AG09309 (cell line): ENCODE results near the gene WWC2.

Source experiments
- DNase-seq: peaks from one replicate; pipeline ENCODE4 v3.0.0-alpha.2; 2010; ENCODE audit warnings: low read depth
- H3K4me3 ChIP-seq: 2 replicates; pipeline ENCODE4 v1.5.1; 2011; ENCODE audit warnings: mild to moderate bottlenecking, low read depth, low read length, moderate library complexity; ENCODE audit not compliant: control insufficient read depth
- TF ChIP-seq, protein P1 (sequence below): IDR thresholded peaks from 2 replicates; pipeline ENCODE4 v1.5.1; 2011; ENCODE audit warnings: mild to moderate bottlenecking, low read depth, low read length, inconsistent platforms; ENCODE audit not compliant: insufficient read depth, control insufficient read depth; ENCODE audit errors: missing control alignments

The WWC2 gene

GRCh38 chr4:183181081-183181480, 82.0 kb downstream of the WWC2 start:
- TF ChIP-seq, protein P1, sequence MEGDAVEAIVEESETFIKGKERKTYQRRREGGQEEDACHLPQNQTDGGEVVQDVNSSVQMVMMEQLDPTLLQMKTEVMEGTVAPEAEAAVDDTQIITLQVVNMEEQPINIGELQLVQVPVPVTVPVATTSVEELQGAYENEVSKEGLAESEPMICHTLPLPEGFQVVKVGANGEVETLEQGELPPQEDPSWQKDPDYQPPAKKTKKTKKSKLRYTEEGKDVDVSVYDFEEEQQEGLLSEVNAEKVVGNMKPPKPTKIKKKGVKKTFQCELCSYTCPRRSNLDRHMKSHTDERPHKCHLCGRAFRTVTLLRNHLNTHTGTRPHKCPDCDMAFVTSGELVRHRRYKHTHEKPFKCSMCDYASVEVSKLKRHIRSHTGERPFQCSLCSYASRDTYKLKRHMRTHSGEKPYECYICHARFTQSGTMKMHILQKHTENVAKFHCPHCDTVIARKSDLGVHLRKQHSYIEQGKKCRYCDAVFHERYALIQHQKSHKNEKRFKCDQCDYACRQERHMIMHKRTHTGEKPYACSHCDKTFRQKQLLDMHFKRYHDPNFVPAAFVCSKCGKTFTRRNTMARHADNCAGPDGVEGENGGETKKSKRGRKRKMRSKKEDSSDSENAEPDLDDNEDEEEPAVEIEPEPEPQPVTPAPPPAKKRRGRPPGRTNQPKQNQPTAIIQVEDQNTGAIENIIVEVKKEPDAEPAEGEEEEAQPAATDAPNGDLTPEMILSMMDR, result no peak
- DNase-seq, result no peak
- H3K4me3 ChIP-seq, result no peak overlapping the region

- TF ChIP-seq, protein P1, result no peak
- DNase-seq, result peak; percentile 48
- no peak overlapping the region for H3K4me3 ChIP-seq
Measured at GRCh38 chr4:183182873-183183725, 84.0 kb downstream of the WWC2 start.

DNA sequence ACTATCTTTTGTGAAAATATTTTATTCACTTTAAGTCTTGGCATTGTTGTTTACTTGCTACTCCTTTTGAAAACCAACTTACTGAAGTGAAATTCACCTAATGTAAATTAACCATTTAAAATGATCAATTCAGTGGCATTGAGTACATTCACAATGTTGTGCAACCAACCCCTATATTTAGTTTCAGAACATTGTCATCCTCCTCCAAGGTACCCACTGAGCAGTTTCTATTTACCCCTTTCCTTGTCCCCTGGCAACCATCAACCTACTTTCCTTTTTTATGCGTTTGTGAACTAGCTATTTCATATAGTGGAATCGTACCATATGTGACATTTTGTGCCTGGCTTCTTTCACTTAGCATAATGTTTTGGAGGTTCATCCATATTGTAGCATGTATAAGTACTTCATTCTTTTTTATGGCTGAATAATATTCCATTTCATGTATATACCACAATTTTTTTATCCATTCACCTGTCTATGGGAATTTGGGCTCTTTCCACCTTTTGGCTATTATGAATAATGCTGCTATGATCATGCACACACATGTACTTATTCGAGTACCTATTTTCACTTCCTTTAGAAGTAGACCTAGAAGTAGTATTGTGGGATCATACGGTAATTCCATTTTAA, 85.0 kb downstream of the WWC2 start:
- DNase-seq, result no peak
- H3K4me3 ChIP-seq, result no peak overlapping the region
- TF ChIP-seq, protein P1, result no peak

DNA sequence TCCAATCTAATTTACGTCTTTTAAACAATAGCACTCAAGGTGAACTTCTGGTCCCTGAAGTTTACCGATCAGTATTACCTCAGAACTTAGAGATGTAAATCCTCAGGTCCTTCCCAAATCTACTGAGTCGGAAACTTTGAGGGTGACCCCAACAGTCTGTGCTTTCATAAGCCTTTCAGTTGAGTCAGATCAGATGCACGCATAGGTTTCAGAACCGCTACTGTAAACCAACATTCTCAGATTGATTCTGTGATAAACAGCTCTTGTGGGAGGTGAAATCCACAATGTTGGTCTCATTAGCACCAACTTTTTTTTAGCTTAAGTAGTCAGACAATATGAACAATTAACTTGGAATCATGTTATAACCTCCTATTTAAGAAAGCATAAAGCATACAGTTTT, 86.0 kb downstream of the WWC2 start:
- DNase-seq, result no peak
- no peak overlapping the region for H3K4me3 ChIP-seq
- TF ChIP-seq, protein P1, result no peak

GRCh38 chr4:183185559-183185958, 86.5 kb downstream of the WWC2 start:
- TF ChIP-seq, protein P1, result no peak
- H3K4me3 ChIP-seq, result no peak overlapping the region
- no peak for DNase-seq

GRCh38 chr4:183186813-183187212, 87.8 kb downstream of the WWC2 start:
- TF ChIP-seq, protein P1, result no peak
- no peak for DNase-seq
- no peak overlapping the region for H3K4me3 ChIP-seq
